Left ventricle myocardium inferior (tissue), 1 donor: ENCODE measurements around the gene NCKAP5L. TPM values are rescaled to one million over a fixed set of nuclear protein-coding genes. Genes with fewer than 3 reads are reported as not detected.
"Not testable (repeated sequence)": the region's sequence is repeated elsewhere in the genome, so short reads cannot be mapped to it uniquely, and the experiment has no call there.

Source experiments
- DNase-seq: peaks from one replicate; pipeline ENCODE4 v3.0.0-alpha.2; 2020
- H3K27ac ChIP-seq: fragments of 200-600 bp; replicated peaks from 2 replicates; pipeline ENCODE4 v1.8.0; 2021
- H3K27me3 ChIP-seq: fragments of 200-600 bp; 2 replicates; pipeline ENCODE4 v1.8.0; 2021; ENCODE audit warnings: low read depth
- H3K36me3 ChIP-seq: fragments of 200-600 bp; 2 replicates; pipeline ENCODE4 v1.8.0; 2021
- H3K4me1 ChIP-seq: fragments of 200-600 bp; 2 replicates; pipeline ENCODE4 v1.8.0; 2021
- H3K4me3 ChIP-seq: fragments of 200-600 bp; 2 replicates; pipeline ENCODE4 v1.8.0; 2021; ENCODE audit warnings: mild to moderate bottlenecking, moderate library complexity
- H3K9me3 ChIP-seq: fragments of 200-600 bp; replicated peaks from 2 replicates; pipeline ENCODE4 v1.8.0; 2021
- intact Hi-C: fragments of 100-400 bp; cut with micrococcal nuclease; formaldehyde crosslinking; loops from one replicate; pipeline ENCODE4 v1.11.0; 2022
- total RNA-seq: library from RNA; stranded (reverse); fragmentation: NEBNext Ultra II Directional; extraction: Animal tissue kit (Norgen Biotek cat#: 25700); gene quantifications from one replicate; pipeline ENCODE4 v1.2.1, GENCODE V29; 2021
- TF ChIP-seq, protein P1 (sequence below): fragments of 200-600 bp; IDR thresholded peaks from 2 replicates; pipeline ENCODE4 v1.8.0; 2021; ENCODE audit warnings: antibody characterized with exemption, mild to moderate bottlenecking, borderline replicate concordance
- donor health status: DM: no; HTN: yes; CAD: no; lungs with severe emphysema.

The NCKAP5L gene
- total RNA-seq, 1 donor from 2014 or later, result 25.5 TPM

DNA sequence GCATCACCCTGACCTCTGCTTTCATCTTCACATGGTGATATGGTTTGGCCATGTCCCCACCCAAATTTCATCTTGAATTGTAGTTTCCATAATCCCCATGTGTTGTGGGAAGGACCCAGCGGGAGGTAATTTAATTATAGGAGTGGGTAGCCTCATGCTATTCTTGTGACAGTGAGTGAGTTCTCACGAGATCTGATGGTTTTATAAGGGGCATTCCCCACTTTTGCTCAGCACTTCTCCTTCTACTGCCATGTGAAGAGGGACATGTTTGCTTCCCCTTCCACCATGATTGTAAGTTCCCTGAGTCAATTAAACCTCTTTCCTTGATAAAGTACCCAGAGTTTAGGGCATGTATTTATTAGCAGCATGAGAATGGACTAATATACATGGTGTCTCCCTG, 48.6 kb downstream of the NCKAP5L start:
- DNase-seq, result no peak
- intact Hi-C loops, result loop anchor here (5.0 kb wide), 1 partner anchor 58 kb away; no protein-coding TSS in a partner anchor
- TF ChIP-seq, protein P1, sequence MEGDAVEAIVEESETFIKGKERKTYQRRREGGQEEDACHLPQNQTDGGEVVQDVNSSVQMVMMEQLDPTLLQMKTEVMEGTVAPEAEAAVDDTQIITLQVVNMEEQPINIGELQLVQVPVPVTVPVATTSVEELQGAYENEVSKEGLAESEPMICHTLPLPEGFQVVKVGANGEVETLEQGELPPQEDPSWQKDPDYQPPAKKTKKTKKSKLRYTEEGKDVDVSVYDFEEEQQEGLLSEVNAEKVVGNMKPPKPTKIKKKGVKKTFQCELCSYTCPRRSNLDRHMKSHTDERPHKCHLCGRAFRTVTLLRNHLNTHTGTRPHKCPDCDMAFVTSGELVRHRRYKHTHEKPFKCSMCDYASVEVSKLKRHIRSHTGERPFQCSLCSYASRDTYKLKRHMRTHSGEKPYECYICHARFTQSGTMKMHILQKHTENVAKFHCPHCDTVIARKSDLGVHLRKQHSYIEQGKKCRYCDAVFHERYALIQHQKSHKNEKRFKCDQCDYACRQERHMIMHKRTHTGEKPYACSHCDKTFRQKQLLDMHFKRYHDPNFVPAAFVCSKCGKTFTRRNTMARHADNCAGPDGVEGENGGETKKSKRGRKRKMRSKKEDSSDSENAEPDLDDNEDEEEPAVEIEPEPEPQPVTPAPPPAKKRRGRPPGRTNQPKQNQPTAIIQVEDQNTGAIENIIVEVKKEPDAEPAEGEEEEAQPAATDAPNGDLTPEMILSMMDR, result no peak
- Histone ChIP-seq H3K36me3 (no peaks in the 10 kb centered on the region), H3K4me3 (no peak overlapping the region), H3K27me3 (no peaks in the 10 kb centered on the region), H3K9me3 (no peaks in the 10 kb centered on the region), H3K27ac (no peak overlapping the region), H3K4me1 (peaks cover 24% of the 10 kb centered on the region)

DNA sequence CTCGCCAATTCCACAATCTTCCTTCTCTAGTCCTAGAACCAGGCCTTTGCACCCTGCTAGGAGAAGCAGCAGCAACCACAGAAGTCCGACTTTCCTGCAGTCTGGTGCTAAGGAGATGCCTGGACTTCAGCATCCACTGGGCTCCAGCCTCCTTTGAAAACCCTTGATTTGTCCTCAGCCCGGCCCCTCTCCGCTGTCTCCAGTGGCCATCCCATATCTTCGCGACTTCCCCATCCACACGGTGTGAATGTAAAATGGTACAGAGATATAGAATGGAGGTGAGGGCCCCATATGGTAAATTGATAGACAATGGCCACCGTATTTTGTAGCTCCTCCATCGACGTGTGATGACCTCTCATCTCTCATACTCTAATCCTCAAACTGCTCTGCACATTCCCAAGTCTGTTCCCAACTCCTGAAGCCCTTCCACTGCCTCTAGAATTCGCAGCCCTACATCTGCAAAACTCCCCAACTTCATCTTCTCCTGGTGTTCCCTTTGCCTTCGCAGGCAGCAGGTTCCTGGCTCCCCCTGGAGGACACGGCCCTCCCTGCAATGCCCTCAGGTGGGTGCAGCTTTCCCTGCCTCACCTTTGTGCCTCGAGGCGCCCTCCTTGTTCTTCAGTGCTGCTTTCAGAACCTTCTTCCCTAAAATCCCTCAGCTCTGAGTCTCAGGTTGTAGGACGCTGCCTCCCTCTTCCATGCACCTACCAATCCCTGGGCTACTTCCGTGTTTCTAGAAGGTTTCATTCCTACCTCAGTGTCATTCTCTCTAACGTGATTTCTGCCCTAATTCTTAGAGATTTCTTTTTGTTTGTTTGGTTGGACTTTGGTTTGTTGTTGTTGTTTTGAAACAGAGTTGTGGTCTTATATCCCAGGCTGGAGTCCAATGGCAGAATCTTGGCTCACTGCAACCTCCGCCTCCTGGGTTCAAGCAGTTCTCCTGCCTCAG, 50.1 kb downstream of the NCKAP5L start:
- H3K27me3 ChIP-seq, result no peaks in the 10 kb centered on the region
- H3K27ac ChIP-seq, result no peak overlapping the region
- peak; percentile 50 for DNase-seq
- TF ChIP-seq, protein P1, result peak; percentile 88
- no peaks in the 10 kb centered on the region for H3K9me3 ChIP-seq
- intact Hi-C loops, result loop anchor here (5.0 kb wide), 1 partner anchor 59 kb away; no protein-coding TSS in a partner anchor
- no peaks in the 10 kb centered on the region for H3K36me3 ChIP-seq
- H3K4me1 ChIP-seq, result peaks cover 9% of the 10 kb centered on the region
- H3K4me3 ChIP-seq, result no peak overlapping the region

DNA sequence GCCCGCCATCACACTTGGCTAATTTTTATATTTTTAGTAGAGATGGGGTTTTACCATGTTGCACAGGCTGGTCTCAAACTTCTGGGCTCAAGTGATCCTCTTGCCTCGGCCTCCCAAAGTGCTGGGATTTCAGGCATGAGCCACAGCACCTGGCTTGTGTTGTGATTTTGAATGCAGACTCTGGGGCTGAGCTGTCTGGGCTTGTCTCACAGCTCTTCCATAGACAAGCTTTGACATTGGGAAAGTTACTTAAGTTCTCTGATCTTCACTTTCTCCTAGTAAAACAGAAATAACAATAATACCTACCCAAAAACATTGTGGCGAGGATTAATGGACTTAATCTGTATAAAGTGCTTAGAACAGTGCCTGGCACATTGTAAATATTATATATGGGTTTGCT, 50.9 kb downstream of the NCKAP5L start:
- intact Hi-C loops, result loop anchor here (5.0 kb wide), 1 partner anchor 60 kb away; no protein-coding TSS in a partner anchor

DNA sequence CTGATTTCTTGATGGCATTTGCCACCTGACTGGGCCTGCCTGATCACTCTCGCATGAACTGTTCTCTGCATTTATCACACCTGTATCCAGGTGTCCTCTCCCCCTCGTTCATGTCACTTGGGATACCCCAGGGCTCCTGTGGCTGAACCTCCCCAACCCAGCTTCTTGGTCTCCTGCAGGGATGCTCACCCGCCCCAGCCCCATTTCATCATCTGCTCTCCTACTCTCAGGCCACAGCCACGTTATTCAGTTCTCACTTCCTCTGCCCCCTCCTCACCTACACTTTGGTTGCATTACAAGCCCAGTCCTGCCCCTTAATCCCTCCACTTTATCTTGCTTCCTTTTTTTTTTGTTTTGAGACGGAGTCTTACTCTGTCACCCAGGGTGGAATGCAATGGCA, 51.4 kb downstream of the NCKAP5L start:
- Histone ChIP-seq H3K4me1 (peaks cover 9% of the 10 kb centered on the region), H3K27me3 (no peaks in the 10 kb centered on the region), H3K9me3 (no peaks in the 10 kb centered on the region), H3K36me3 (no peaks in the 10 kb centered on the region), H3K27ac (no peak overlapping the region), H3K4me3 (no peak overlapping the region)
- DNase-seq, result no peak
- TF ChIP-seq, protein P1, result no peak
- intact Hi-C loops, result loop anchor here (5.0 kb wide), 1 partner anchor 60 kb away; no protein-coding TSS in a partner anchor

More for the DNA sequence above, 50.9 kb downstream of the NCKAP5L start:
- TF ChIP-seq, protein P1, result no peak
- no peaks in the 10 kb centered on the region for H3K9me3 ChIP-seq
- H3K27ac ChIP-seq, result no peak overlapping the region
- H3K36me3 ChIP-seq, result no peaks in the 10 kb centered on the region
- peaks cover 9% of the 10 kb centered on the region for H3K4me1 ChIP-seq
- DNase-seq, result no peak
- H3K27me3 ChIP-seq, result no peaks in the 10 kb centered on the region
- H3K4me3 ChIP-seq, result no peak overlapping the region

DNA sequence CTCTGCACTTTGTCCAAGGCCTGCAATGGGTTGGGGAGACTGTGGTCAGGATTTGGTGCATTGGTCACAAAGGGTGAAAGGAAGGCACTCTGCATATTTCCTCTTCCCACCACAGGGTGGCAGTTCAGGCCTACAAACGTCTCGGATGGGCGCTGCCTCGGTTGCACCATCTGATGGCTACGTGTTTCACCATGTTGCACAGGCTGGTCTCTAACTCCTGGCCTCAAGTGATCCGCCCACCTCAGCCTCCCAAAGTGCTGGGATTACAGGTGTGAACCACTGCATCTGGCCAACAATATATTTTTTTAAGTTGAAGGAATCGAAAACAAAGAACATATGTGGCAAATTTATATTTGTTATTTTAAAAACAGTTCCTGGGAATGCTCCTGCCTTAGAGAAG, 51.8 kb downstream of the NCKAP5L start:
- DNase-seq, result peak; percentile 63
- intact Hi-C loops, result loop anchor here (5.0 kb wide), 1 partner anchor 61 kb away; no protein-coding TSS in a partner anchor
- no peak overlapping the region for H3K4me3 ChIP-seq

DNA sequence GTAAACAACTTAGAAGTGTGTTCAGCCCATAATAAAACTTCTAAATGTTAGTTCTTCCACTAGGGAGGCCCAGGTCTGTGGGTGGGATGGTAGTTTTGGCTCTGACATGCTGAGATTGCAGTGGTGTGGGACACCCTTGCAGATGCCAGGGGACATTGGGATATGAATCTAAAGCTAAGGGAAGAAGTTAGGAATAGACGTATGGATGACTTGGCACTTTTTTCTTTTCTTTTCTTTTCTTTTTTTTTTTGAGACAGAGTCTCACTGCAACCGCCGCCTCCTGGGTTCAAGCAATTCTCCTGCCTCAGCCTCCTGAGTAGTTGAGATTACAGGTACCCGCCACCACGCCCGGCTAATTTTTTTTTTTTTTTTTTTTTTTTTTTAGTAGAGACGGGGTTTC, 55.1 kb downstream of the NCKAP5L start:
- H3K36me3 ChIP-seq, H3K9me3 ChIP-seq, DNase-seq, intact Hi-C loops, H3K27me3 ChIP-seq, H3K4me3 ChIP-seq, H3K4me1 ChIP-seq, H3K27ac ChIP-seq: not testable (repeated sequence)

More for the DNA sequence above, 51.8 kb downstream of the NCKAP5L start:
- no peaks in the 10 kb centered on the region for H3K27me3 ChIP-seq
- peaks cover 9% of the 10 kb centered on the region for H3K4me1 ChIP-seq
- no peaks in the 10 kb centered on the region for H3K36me3 ChIP-seq
- TF ChIP-seq, protein P1, result peak; percentile 84
- H3K9me3 ChIP-seq, result no peaks in the 10 kb centered on the region
- no peak overlapping the region for H3K27ac ChIP-seq
